CD4-positive, alpha-beta T cell treated with Interleukin-4 for 4 hours (primary cell): ENCODE data around the gene CAV2.
"Not testable (repeated sequence)": the region's sequence is repeated elsewhere in the genome, so short reads cannot be mapped to it uniquely, and the experiment has no call there.

Experiments
- DNase-seq: peaks from one replicate; pipeline ENCODE4 v3.0.0-alpha.2; 2020

The CAV2 gene

GRCh38 chr7:116499168-116500077 lies at the start of gene CAV2:
Gene CAV2 (plus strand): TSS chr7:116499738. CDS start chr7:116499782, 44 bp downstream.
- DNase-seq: no peak

GRCh38 chr7:116449950-116450349 lies 49.6 kb upstream of the CAV2 start:
- DNase-seq: no peak

- DNase-seq: no peak
Measured at GRCh38 chr7:116451957-116452729, 47.4 kb upstream of the CAV2 start.

- no peak for DNase-seq
Measured at GRCh38 chr7:116454377-116454776, 45.2 kb upstream of the CAV2 start.

GRCh38 chr7:116455009-116455408 lies 44.5 kb upstream of the CAV2 start:
- no peak for DNase-seq

- no peak for DNase-seq
Measured at GRCh38 chr7:116455499-116455898, 44.0 kb upstream of the CAV2 start.

- DNase-seq: no peak
Measured at GRCh38 chr7:116461500-116461899, 38.0 kb upstream of the CAV2 start.

GRCh38 chr7:116463956-116464355 lies 35.6 kb upstream of the CAV2 start:
- DNase-seq: no peak

GRCh38 chr7:116464375-116464774 lies 35.2 kb upstream of the CAV2 start:
- DNase-seq: no peak

GRCh38 chr7:116465125-116465524 lies 34.4 kb upstream of the CAV2 start:
- no peak for DNase-seq

GRCh38 chr7:116468534-116468933 lies 31.0 kb upstream of the CAV2 start:
- no peak for DNase-seq

- no peak for DNase-seq
Measured at GRCh38 chr7:116477625-116478024, 21.9 kb upstream of the CAV2 start.

GRCh38 chr7:116478834-116479233 lies 20.7 kb upstream of the CAV2 start:
- no peak for DNase-seq

GRCh38 chr7:116483271-116483942 lies 16.1 kb upstream of the CAV2 start:
- no peak for DNase-seq

GRCh38 chr7:116484389-116484788 lies 15.1 kb upstream of the CAV2 start:
- DNase-seq: not testable (repeated sequence)

- no peak for DNase-seq
Measured at GRCh38 chr7:116487907-116488521, 11.5 kb upstream of the CAV2 start.

GRCh38 chr7:116490351-116490750 lies 9.2 kb upstream of the CAV2 start:
- DNase-seq: no peak

GRCh38 chr7:116491887-116492653 lies 7.5 kb upstream of the CAV2 start:
- DNase-seq: no peak

GRCh38 chr7:116492654-116493109 lies 6.9 kb upstream of the CAV2 start:
- no peak for DNase-seq

- no peak for DNase-seq
Measured at GRCh38 chr7:116493449-116493848, 6.1 kb upstream of the CAV2 start.

- no peak for DNase-seq
Measured at GRCh38 chr7:116494472-116494871, 5.1 kb upstream of the CAV2 start.

- DNase-seq: no peak
Measured at GRCh38 chr7:116495736-116496135, 3.8 kb upstream of the CAV2 start.
